ENCODE measurements around the gene PRADC1.
"Not testable (repeated sequence)": the region's sequence is repeated elsewhere in the genome, so short reads cannot be mapped to it uniquely, and the experiment has no call there.

Gene PRADC1

DNA sequence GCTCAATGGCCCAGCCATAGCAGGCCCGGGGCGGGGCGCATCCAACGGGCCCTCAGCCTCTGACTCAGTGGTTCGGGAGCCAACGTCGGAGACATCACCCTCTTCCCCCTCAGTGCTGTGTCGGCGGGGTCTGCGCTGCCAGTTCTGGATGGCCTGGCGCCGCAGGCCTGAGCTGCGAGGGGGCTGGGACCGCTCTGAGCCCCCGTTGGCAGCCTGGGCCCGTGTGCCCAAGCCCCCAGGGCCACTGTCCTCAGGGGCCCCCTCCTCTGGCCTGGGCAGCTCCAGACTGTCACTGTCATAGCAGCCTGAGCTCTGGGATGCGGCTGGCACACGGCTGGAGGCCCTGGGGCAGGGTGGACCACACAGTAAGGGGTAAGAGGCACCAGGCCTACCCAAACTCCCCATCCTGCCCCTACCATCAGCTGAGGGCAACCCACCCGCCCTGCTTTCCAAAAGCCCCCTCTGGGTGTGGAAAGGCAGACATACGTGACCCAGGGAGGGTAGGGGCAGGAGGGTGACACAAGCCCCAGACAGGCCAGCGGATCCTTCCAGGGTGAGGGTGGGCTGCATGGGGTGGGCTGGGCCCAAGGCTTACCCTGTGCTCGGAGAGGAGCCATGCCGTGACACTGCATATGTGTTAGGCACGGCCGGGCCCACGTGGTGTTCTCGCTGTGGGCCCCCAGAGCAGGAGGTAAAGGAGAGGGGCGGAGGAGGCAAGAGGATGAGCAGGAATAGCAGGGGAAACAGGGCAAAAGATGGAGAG lies 32.4 kb upstream of the PRADC1 start:
- no peak overlapping the region for H3K9ac ChIP-seq (ENCODE audit: low read length in 2 of 2)
- H3K9me3 ChIP-seq (ENCODE audit: control insufficient read depth in 2 of 2, low read length in 2 of 2) = no peaks in the 10 kb centered on the region
- H3K27me3 ChIP-seq (ENCODE audit: control insufficient read depth in 1 of 2, insufficient read depth in 2 of 2, low read length in 2 of 2) = peaks cover 24 to 32% of the 10 kb centered on the region in 2 donors
- H3K36me3 ChIP-seq (ENCODE audit: control insufficient read depth in 2 of 2, insufficient read depth in 2 of 2, low read length in 2 of 2) = no peaks in the 10 kb centered on the region
- peaks cover 9% of the 10 kb centered on the region for H3K4me1 ChIP-seq (ENCODE audit: control insufficient read depth, insufficient read depth, low read length)
- H3K4me3 ChIP-seq (ENCODE audit: low read length in 2 of 2) = no peak overlapping the region
- H3K27ac ChIP-seq (ENCODE audit: low read length) = no peak overlapping the region

- no peaks in the 10 kb centered on the region for H3K36me3 ChIP-seq (ENCODE audit: control insufficient read depth in 2 of 2, insufficient read depth in 2 of 2, low read length in 2 of 2)
- H3K9ac ChIP-seq (ENCODE audit: low read length in 2 of 2) = no peak overlapping the region
- H3K9me3 ChIP-seq (ENCODE audit: control insufficient read depth in 2 of 2, low read length in 2 of 2) = no peaks in the 10 kb centered on the region
- no peak overlapping the region for H3K27ac ChIP-seq (ENCODE audit: low read length)
- H3K27me3 ChIP-seq (ENCODE audit: control insufficient read depth in 1 of 2, insufficient read depth in 2 of 2, low read length in 2 of 2) = peaks cover 24 to 27% of the 10 kb centered on the region in 2 donors
- H3K4me3 ChIP-seq (ENCODE audit: low read length in 2 of 2) = no peak overlapping the region
- peaks cover 9% of the 10 kb centered on the region for H3K4me1 ChIP-seq (ENCODE audit: control insufficient read depth, insufficient read depth, low read length)
These were observed 31.7 kb upstream of the PRADC1 start for GRCh38 chr2:73264783-73265182.

DNA sequence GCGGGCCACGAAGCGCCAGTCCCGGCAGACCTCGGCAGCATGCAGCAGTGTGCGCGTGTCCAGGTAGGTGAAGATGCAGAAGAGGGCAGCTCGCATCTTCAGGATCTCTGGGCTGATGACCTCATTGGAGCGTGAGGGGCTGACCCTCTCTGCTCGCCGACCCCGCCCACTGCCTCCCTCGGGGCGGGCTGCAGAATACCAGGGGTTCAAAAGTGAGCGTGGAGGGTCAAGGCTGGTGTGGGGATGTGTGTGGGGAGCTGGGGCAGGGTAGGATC lies 31.2 kb upstream of the PRADC1 start:
- no peaks in the 10 kb centered on the region for H3K36me3 ChIP-seq (ENCODE audit: control insufficient read depth in 2 of 2, insufficient read depth in 2 of 2, low read length in 2 of 2)
- no peaks in the 10 kb centered on the region for H3K9me3 ChIP-seq (ENCODE audit: control insufficient read depth in 2 of 2, low read length in 2 of 2)
- no peak overlapping the region for H3K27ac ChIP-seq (ENCODE audit: low read length)
- peaks cover 23 to 24% of the 10 kb centered on the region in 2 donors for H3K27me3 ChIP-seq (ENCODE audit: control insufficient read depth in 1 of 2, insufficient read depth in 2 of 2, low read length in 2 of 2)
- no peak overlapping the region for H3K9ac ChIP-seq (ENCODE audit: low read length in 2 of 2)
- peaks cover 9% of the 10 kb centered on the region for H3K4me1 ChIP-seq (ENCODE audit: control insufficient read depth, insufficient read depth, low read length)
- no peak overlapping the region for H3K4me3 ChIP-seq (ENCODE audit: low read length in 2 of 2)

- no peak overlapping the region for H3K27ac ChIP-seq (ENCODE audit: low read length)
These were observed 30.7 kb upstream of the PRADC1 start for GRCh38 chr2:73263540-73264331.

GRCh38 chr2:73262691-73263429 lies 29.8 kb upstream of the PRADC1 start:
- not testable (repeated sequence) for H3K9ac ChIP-seq (ENCODE audit: low read length in 2 of 2); H3K4me1 ChIP-seq (ENCODE audit: control insufficient read depth, insufficient read depth, low read length); H3K4me3 ChIP-seq (ENCODE audit: low read length in 2 of 2); H3K27ac ChIP-seq (ENCODE audit: low read length); H3K36me3 ChIP-seq (ENCODE audit: control insufficient read depth in 2 of 2, insufficient read depth in 2 of 2, low read length in 2 of 2); H3K9me3 ChIP-seq (ENCODE audit: control insufficient read depth in 2 of 2, low read length in 2 of 2)
- H3K27me3 ChIP-seq (ENCODE audit: control insufficient read depth in 1 of 2, insufficient read depth in 2 of 2, low read length in 2 of 2) = peaks cover 10 to 14% of the 10 kb centered on the region in 2 donors

More at GRCh38 chr2:73263540-73264331, 30.7 kb upstream of the PRADC1 start:
- Histone ChIP-seq H3K9me3 (ENCODE audit: control insufficient read depth in 2 of 2, low read length in 2 of 2) (no peaks in the 10 kb centered on the region), H3K27me3 (ENCODE audit: control insufficient read depth in 1 of 2, insufficient read depth in 2 of 2, low read length in 2 of 2) (peaks cover 19 to 23% of the 10 kb centered on the region in 2 donors), H3K9ac (ENCODE audit: low read length in 2 of 2) (no peak overlapping the region), H3K36me3 (ENCODE audit: control insufficient read depth in 2 of 2, insufficient read depth in 2 of 2, low read length in 2 of 2) (no peaks in the 10 kb centered on the region), H3K4me3 (ENCODE audit: low read length in 2 of 2) (no peak overlapping the region), H3K4me1 (ENCODE audit: control insufficient read depth, insufficient read depth, low read length) (peaks cover 4% of the 10 kb centered on the region)

- no peaks in the 10 kb centered on the region for H3K4me1 ChIP-seq (ENCODE audit: control insufficient read depth, insufficient read depth, low read length)
- H3K36me3 ChIP-seq (ENCODE audit: control insufficient read depth in 2 of 2, insufficient read depth in 2 of 2, low read length in 2 of 2) = no peaks in the 10 kb centered on the region
These were observed 29.1 kb upstream of the PRADC1 start for GRCh38 chr2:73262108-73262651.

DNA sequence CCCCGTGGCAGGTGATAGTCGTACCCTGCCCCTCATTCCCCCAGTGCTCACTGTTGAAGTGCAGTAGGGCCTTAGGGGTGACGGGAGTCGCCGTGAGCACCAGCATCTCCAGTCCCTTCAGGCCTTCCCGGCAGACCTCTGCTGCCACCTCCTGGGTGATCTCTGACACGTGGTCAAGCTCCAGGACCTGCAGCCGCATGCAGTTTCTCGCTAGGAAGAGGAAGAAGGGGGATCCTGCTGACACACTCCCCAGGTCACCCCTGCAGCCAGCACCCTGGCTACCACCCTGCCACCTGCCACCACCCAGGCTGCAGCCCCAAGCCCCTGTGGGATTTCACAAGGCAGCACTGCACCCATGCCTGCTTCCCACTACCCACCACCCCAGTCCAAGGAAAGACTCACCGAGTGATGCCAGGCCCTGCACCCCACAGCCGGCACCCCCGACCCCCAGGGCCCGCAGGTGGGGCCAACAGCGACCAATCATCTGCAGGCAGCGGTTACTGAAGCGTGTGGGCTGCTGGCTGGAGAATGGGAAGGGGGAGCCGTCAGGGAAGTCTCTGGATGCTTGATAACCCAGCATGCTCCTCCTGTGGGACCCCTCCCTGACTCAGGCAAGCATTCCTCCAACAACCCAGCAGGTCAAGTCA lies 27.4 kb upstream of the PRADC1 start:
- Histone ChIP-seq H3K9ac (ENCODE audit: low read length in 2 of 2) (no peak overlapping the region), H3K27ac (ENCODE audit: low read length) (no peak overlapping the region), H3K36me3 (ENCODE audit: control insufficient read depth in 2 of 2, insufficient read depth in 2 of 2, low read length in 2 of 2) (no peaks in the 10 kb centered on the region), H3K4me1 (ENCODE audit: control insufficient read depth, insufficient read depth, low read length) (no peaks in the 10 kb centered on the region), H3K9me3 (ENCODE audit: control insufficient read depth in 2 of 2, low read length in 2 of 2) (no peaks in the 10 kb centered on the region), H3K4me3 (ENCODE audit: low read length in 2 of 2) (no peak overlapping the region), H3K27me3 (ENCODE audit: control insufficient read depth in 1 of 2, insufficient read depth in 2 of 2, low read length in 2 of 2) (no peaks in the 10 kb centered on the region)

More at GRCh38 chr2:73262108-73262651, 29.1 kb upstream of the PRADC1 start:
- Histone ChIP-seq H3K27me3 (ENCODE audit: control insufficient read depth in 1 of 2, insufficient read depth in 2 of 2, low read length in 2 of 2) (peaks cover 9 to 10% of the 10 kb centered on the region in 2 donors), H3K27ac (ENCODE audit: low read length) (no peak overlapping the region), H3K9me3 (ENCODE audit: control insufficient read depth in 2 of 2, low read length in 2 of 2) (no peaks in the 10 kb centered on the region), H3K9ac (ENCODE audit: low read length in 2 of 2) (no peak overlapping the region), H3K4me3 (ENCODE audit: low read length in 2 of 2) (no peak overlapping the region)

DNA sequence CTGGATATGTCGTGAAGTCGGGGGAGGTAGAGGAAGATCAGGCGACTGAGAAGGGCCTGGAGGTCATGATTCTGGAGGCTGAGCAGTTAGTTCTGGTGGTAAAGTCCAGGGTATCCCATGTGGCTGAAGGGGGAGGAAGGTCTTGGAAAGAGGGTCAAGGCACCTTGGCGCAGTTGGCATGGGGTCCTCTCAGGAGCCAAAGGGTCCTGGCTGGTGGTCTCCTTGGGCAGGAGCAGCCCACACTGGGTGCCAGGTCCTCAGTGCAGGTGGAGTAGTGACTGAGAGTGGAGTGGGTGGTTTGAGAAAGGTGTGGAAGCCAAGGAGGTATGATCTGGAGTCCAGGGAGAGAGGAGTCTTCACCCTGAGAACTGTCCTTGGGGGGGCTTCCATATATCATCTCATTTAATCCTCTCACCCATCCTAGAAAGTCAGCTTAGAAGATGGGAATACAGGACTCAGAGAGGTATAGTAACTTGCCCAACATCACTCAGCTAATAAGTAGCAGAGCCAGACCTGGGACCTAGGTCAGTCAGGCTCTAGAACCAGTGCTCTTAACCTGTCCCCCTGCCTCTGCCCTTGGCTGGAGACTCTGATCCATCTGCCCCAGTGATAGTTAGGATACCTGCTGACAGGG lies 26.8 kb upstream of the PRADC1 start:
- H3K27ac ChIP-seq (ENCODE audit: low read length) = no peak overlapping the region
- no peaks in the 10 kb centered on the region for H3K4me1 ChIP-seq (ENCODE audit: control insufficient read depth, insufficient read depth, low read length)
- H3K9me3 ChIP-seq (ENCODE audit: control insufficient read depth in 2 of 2, low read length in 2 of 2) = no peaks in the 10 kb centered on the region
- H3K4me3 ChIP-seq (ENCODE audit: low read length in 2 of 2) = no peak overlapping the region
- H3K36me3 ChIP-seq (ENCODE audit: control insufficient read depth in 2 of 2, insufficient read depth in 2 of 2, low read length in 2 of 2) = peaks cover 0 to 2% of the 10 kb centered on the region in 2 donors
- H3K27me3 ChIP-seq (ENCODE audit: control insufficient read depth in 1 of 2, insufficient read depth in 2 of 2, low read length in 2 of 2) = no peaks in the 10 kb centered on the region
- no peak overlapping the region for H3K9ac ChIP-seq (ENCODE audit: low read length in 2 of 2)

- H3K27me3 ChIP-seq (ENCODE audit: control insufficient read depth in 1 of 2, insufficient read depth in 2 of 2, low read length in 2 of 2) = no peaks in the 10 kb centered on the region
- no peak overlapping the region for H3K9ac ChIP-seq (ENCODE audit: low read length in 2 of 2)
- H3K9me3 ChIP-seq (ENCODE audit: control insufficient read depth in 2 of 2, low read length in 2 of 2) = no peaks in the 10 kb centered on the region
- H3K36me3 ChIP-seq (ENCODE audit: control insufficient read depth in 2 of 2, insufficient read depth in 2 of 2, low read length in 2 of 2) = peaks cover 0 to 4% of the 10 kb centered on the region in 2 donors
- H3K4me1 ChIP-seq (ENCODE audit: control insufficient read depth, insufficient read depth, low read length) = no peaks in the 10 kb centered on the region
- H3K27ac ChIP-seq (ENCODE audit: low read length) = no peak overlapping the region
- H3K4me3 ChIP-seq (ENCODE audit: low read length in 2 of 2) = no peak overlapping the region
These were observed 26.2 kb upstream of the PRADC1 start for GRCh38 chr2:73259276-73259675.

DNA sequence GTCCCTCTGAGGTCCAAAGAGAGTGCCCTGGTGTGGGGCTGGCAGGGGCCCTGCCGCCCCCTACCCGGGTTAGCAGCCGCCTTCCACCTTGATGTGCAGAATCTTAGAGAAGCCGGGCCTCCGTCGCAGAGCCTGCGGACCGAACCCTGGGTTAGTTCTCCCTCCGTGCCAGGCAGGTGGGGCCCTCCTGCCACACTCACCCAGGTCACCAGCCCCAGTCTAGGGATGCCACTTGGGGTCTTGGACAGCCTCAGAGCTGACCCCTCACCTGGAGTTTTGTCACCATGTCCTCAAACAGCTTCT lies 25.8 kb upstream of the PRADC1 start:
- no peak overlapping the region for H3K27ac ChIP-seq (ENCODE audit: low read length)
- H3K9ac ChIP-seq (ENCODE audit: low read length in 2 of 2) = no peak overlapping the region
- no peaks in the 10 kb centered on the region for H3K27me3 ChIP-seq (ENCODE audit: control insufficient read depth in 1 of 2, insufficient read depth in 2 of 2, low read length in 2 of 2)
- peaks cover 3 to 9% of the 10 kb centered on the region in 2 donors for H3K36me3 ChIP-seq (ENCODE audit: control insufficient read depth in 2 of 2, insufficient read depth in 2 of 2, low read length in 2 of 2)
- no peaks in the 10 kb centered on the region for H3K9me3 ChIP-seq (ENCODE audit: control insufficient read depth in 2 of 2, low read length in 2 of 2)
- H3K4me1 ChIP-seq (ENCODE audit: control insufficient read depth, insufficient read depth, low read length) = no peaks in the 10 kb centered on the region
- H3K4me3 ChIP-seq (ENCODE audit: low read length in 2 of 2) = no peak overlapping the region
